Esophagus squamous epithelium (tissue), 4 donors: ENCODE results near the gene BACE1.

Experiments
- CTCF ChIP-seq, 6 experiments: fragments of 450-650 bp in 4 of 6; fragments of 200-600 bp in 2 of 6; sonication (generic) in 2 of 6; IDR thresholded peaks; one replicate each; pipeline ENCODE4 v1.5.1; 2016 to 2019; ENCODE audit warnings: antibody characterized with exemption in 6 of 6, mild to moderate bottlenecking in 4 of 6, moderate library complexity in 4 of 6
- POLR2A ChIP-seq, 4 donors: fragments of 450-650 bp; IDR thresholded peaks; one replicate each; pipeline ENCODE4 v1.6.1; 2017; ENCODE audit warnings: antibody characterized with exemption in 4 of 4, mild to moderate bottlenecking in 4 of 4, moderate library complexity in 3 of 4

GRCh38 chr11:117328375-117329010 is 12.4 kb upstream of the BACE1 start:
- TF ChIP-seq CTCF (IDR thresholded peaks at IDR 0.05), result no peak
- no peak for TF ChIP-seq POLR2A (IDR thresholded peaks at IDR 0.05)
